GM12801 (cell line): ENCODE measurements around the gene AHSP.

Source experiments
- CTCF ChIP-seq: IDR thresholded peaks from one replicate; pipeline ENCODE4 v1.5.1; 2011; ENCODE audit warnings: control low read depth; ENCODE audit not compliant: insufficient read length; ENCODE audit errors: extremely low read depth

The AHSP gene

GRCh38 chr16:31491778-31492418 lies 35.8 kb upstream of the AHSP start:
- TF ChIP-seq CTCF, result no peak

GRCh38 chr16:31493506-31494125 lies 34.1 kb upstream of the AHSP start:
- no peak for TF ChIP-seq CTCF

GRCh38 chr16:31496670-31497069 lies 31.0 kb upstream of the AHSP start:
- no peak for TF ChIP-seq CTCF

GRCh38 chr16:31498493-31498892 lies 29.2 kb upstream of the AHSP start:
- no peak for TF ChIP-seq CTCF

- TF ChIP-seq CTCF, result no peak
Measured at GRCh38 chr16:31499928-31500327, 27.8 kb upstream of the AHSP start.

GRCh38 chr16:31501226-31501965 lies 26.3 kb upstream of the AHSP start:
- TF ChIP-seq CTCF, result no peak

- no peak for TF ChIP-seq CTCF
Measured at GRCh38 chr16:31501966-31502348, 25.7 kb upstream of the AHSP start.
